HEK293 (cell line): ENCODE measurements around the gene KAT7.

ENCODE experiments used
- ATF2 ChIP-seq: fragments of 450-650 bp; formaldehyde crosslinking; IDR thresholded peaks from 2 replicates; pipeline ENCODE4 v1.5.1; 2016; ENCODE audit warnings: missing biosample characterization, missing genetic modification characterization, low read depth
- HOXC10 ChIP-seq: sonication (generic); formaldehyde crosslinking; IDR thresholded peaks from 2 replicates; pipeline ENCODE4 v1.8.1; 2023; ENCODE audit warnings: mild to moderate bottlenecking, missing genetic modification reagents
- KLF10 ChIP-seq: fragments of 450-650 bp; IDR thresholded peaks from 2 replicates; pipeline ENCODE4 v1.5.1; 2018; ENCODE audit warnings: missing biosample characterization, mild to moderate bottlenecking, missing genetic modification characterization
- KLF7 ChIP-seq: fragments of 450-650 bp; formaldehyde crosslinking; IDR thresholded peaks from 2 replicates; pipeline ENCODE4 v1.5.1; 2016; ENCODE audit warnings: missing biosample characterization, missing genetic modification characterization, borderline replicate concordance
- KLF8 ChIP-seq: fragments of 450-650 bp; formaldehyde crosslinking; IDR thresholded peaks from 2 replicates; pipeline ENCODE4 v1.5.1; 2016; ENCODE audit warnings: missing biosample characterization, missing genetic modification characterization
- PATZ1 ChIP-seq: fragments of 450-650 bp; formaldehyde crosslinking; IDR thresholded peaks from 2 replicates; pipeline ENCODE4 v1.5.1; 2016; ENCODE audit warnings: missing biosample characterization, missing genetic modification characterization
- REST ChIP-seq: fragments of 450-650 bp; formaldehyde crosslinking; IDR thresholded peaks from 2 replicates; pipeline ENCODE4 v1.5.1; 2016; ENCODE audit warnings: missing biosample characterization, missing genetic modification characterization
- SP7 ChIP-seq: fragments of 450-650 bp; formaldehyde crosslinking; IDR thresholded peaks from 2 replicates; pipeline ENCODE4 v1.5.1; 2016; ENCODE audit warnings: missing biosample characterization, missing genetic modification characterization
- ZBTB17 ChIP-seq: fragments of 450-650 bp; formaldehyde crosslinking; IDR thresholded peaks from 2 replicates; pipeline ENCODE4 v1.5.1; 2016; ENCODE audit warnings: missing biosample characterization, missing genetic modification characterization
- ZBTB21 ChIP-seq: fragments of 450-650 bp; formaldehyde crosslinking; IDR thresholded peaks from 2 replicates; pipeline ENCODE4 v1.5.1; 2017; ENCODE audit warnings: missing biosample characterization, missing genetic modification characterization
- ZNF175 ChIP-seq: fragments of 450-650 bp; formaldehyde crosslinking; IDR thresholded peaks from 2 replicates; pipeline ENCODE4 v1.5.1; 2016; ENCODE audit warnings: missing biosample characterization, missing genetic modification characterization
- ZNF24 ChIP-seq: fragments of 450-650 bp; formaldehyde crosslinking; IDR thresholded peaks from 2 replicates; pipeline ENCODE4 v1.5.1; 2016; ENCODE audit warnings: missing biosample characterization, missing genetic modification characterization
- ZNF266 ChIP-seq: fragments of 450-650 bp; formaldehyde crosslinking; IDR thresholded peaks from 2 replicates; pipeline ENCODE4 v1.5.1; 2016; ENCODE audit warnings: missing biosample characterization, missing genetic modification characterization, low read depth
- ZNF335 ChIP-seq: fragments of 450-650 bp; formaldehyde crosslinking; conservative IDR thresholded peaks from 2 replicates; pipeline ENCODE4 v1.5.1; 2016; ENCODE audit warnings: missing biosample characterization, missing genetic modification characterization
- ZNF362 ChIP-seq: fragments of 450-650 bp; formaldehyde crosslinking; IDR thresholded peaks from 2 replicates; pipeline ENCODE4 v1.5.1; 2016; ENCODE audit warnings: missing biosample characterization, missing genetic modification characterization
- ZNF366 ChIP-seq: fragments of 450-650 bp; formaldehyde crosslinking; conservative IDR thresholded peaks from 2 replicates; pipeline ENCODE4 v1.5.1; 2016; ENCODE audit warnings: missing biosample characterization, missing genetic modification characterization
- ZNF391 ChIP-seq: fragments of 450-650 bp; formaldehyde crosslinking; IDR thresholded peaks from 2 replicates; pipeline ENCODE4 v1.5.1; 2016; ENCODE audit warnings: low read depth, missing biosample characterization, missing genetic modification characterization, borderline replicate concordance
- ZNF449 ChIP-seq: fragments of 450-650 bp; formaldehyde crosslinking; IDR thresholded peaks from 2 replicates; pipeline ENCODE4 v1.5.1; 2017; ENCODE audit warnings: missing biosample characterization, mild to moderate bottlenecking, missing genetic modification characterization, moderate library complexity
- ZNF692 ChIP-seq: fragments of 450-650 bp; formaldehyde crosslinking; IDR thresholded peaks from 2 replicates; pipeline ENCODE4 v1.5.1; 2016; ENCODE audit warnings: missing biosample characterization, missing genetic modification characterization
- ZNF76 ChIP-seq: fragments of 450-650 bp; formaldehyde crosslinking; IDR thresholded peaks from 2 replicates; pipeline ENCODE4; 2016; ENCODE audit warnings: low read depth, missing biosample characterization, missing genetic modification characterization, borderline replicate concordance
- ZNF843 ChIP-seq: fragments of 450-650 bp; formaldehyde crosslinking; IDR thresholded peaks from 2 replicates; pipeline ENCODE4 v1.5.1; 2016; ENCODE audit warnings: missing biosample characterization, missing genetic modification characterization
- TF ChIP-seq, protein P1 (sequence below): fragments of 450-650 bp; formaldehyde crosslinking; IDR thresholded peaks from 2 replicates; pipeline ENCODE4 v1.5.1; 2016; ENCODE audit warnings: missing biosample characterization, missing genetic modification characterization

The KAT7 gene

GRCh38 chr17:49788478-49789242 lies at the start of gene KAT7 (continued):
- no peak for TF ChIP-seq ATF2 (tag by site-specific recombination)
- peak; percentile 80; the same call in 1 of the 2 replicates for TF ChIP-seq HOXC10 (CRISPR knock-in tag)
- TF ChIP-seq ZNF175 (tag by site-specific recombination) = no peak
- TF ChIP-seq PATZ1 = peak; percentile 88
- TF ChIP-seq, protein P1, sequence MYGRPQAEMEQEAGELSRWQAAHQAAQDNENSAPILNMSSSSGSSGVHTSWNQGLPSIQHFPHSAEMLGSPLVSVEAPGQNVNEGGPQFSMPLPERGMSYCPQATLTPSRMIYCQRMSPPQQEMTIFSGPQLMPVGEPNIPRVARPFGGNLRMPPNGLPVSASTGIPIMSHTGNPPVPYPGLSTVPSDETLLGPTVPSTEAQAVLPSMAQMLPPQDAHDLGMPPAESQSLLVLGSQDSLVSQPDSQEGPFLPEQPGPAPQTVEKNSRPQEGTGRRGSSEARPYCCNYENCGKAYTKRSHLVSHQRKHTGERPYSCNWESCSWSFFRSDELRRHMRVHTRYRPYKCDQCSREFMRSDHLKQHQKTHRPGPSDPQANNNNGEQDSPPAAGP (tag by site-specific recombination) = peak; percentile 33; the same call in 1 of the 2 replicates
- peak; percentile 59 for TF ChIP-seq ZNF366 (tag by site-specific recombination)
- TF ChIP-seq ZNF391 (tag by site-specific recombination) = 0 out of 2 replicates have a peak, but pooled peaks have one; percentile 32
- no peak for TF ChIP-seq ZNF266 (tag by site-specific recombination)
- peak; percentile 96 for TF ChIP-seq ZNF335
- no peak for TF ChIP-seq ZNF449
- TF ChIP-seq ZNF362 (tag by site-specific recombination) = peak; percentile 95
- TF ChIP-seq ZBTB17 (tag by site-specific recombination) = peak; percentile 99
- TF ChIP-seq ZBTB21 = peak; percentile 96
- peak; percentile 37; the same call in 1 of the 2 replicates for TF ChIP-seq KLF8
- TF ChIP-seq ZNF24 = peak; percentile 92
- TF ChIP-seq SP7 (tag by site-specific recombination) = peak; percentile 84
- TF ChIP-seq REST = peak; percentile 31; the same call in 1 of the 2 replicates
- peak; percentile 100 for TF ChIP-seq KLF10 (tag by site-specific recombination)
- peak; percentile 98 for TF ChIP-seq ZNF692 (tag by site-specific recombination)
- peak; percentile 50; the same call in 1 of the 2 replicates for TF ChIP-seq ZNF843
- TF ChIP-seq KLF7 (tag by site-specific recombination) = no peak
- TF ChIP-seq ZNF76 (tag by site-specific recombination) = peak; percentile 99
